HG03442 (cell line): ENCODE results near the gene CDKN2B-AS1.

Source experiments
- ATAC-seq: cut with Tn5 transposase; IDR thresholded peaks from one replicate; pipeline ENCODE4 v1.9.1; 2021; ENCODE audit warnings: mild to moderate bottlenecking, moderate library complexity; ENCODE audit not compliant: unreplicated experiment

CDKN2B-AS1 gene

DNA sequence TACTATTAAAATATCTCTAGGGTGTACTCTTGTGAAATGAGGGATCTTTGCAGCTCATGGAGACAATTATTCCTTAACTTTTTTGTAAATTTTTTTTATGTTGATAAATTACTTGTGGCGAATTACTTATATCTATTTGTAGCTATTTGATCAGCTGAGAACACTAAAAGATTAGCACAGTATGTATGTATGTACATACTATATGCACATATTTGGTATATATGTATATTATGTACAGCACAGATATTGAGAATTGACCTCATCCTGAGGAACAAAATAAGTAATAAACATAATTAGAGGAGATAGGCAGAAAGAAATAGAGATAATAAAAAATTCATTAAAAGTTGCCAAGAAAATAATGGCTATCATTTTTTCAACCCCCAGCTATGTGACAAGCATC lies 12.2 kb upstream of the CDKN2B-AS1 start:
- no peak for ATAC-seq

GRCh38 chr9:21982861-21983560 lies 11.6 kb upstream of the CDKN2B-AS1 start:
- no peak for ATAC-seq

DNA sequence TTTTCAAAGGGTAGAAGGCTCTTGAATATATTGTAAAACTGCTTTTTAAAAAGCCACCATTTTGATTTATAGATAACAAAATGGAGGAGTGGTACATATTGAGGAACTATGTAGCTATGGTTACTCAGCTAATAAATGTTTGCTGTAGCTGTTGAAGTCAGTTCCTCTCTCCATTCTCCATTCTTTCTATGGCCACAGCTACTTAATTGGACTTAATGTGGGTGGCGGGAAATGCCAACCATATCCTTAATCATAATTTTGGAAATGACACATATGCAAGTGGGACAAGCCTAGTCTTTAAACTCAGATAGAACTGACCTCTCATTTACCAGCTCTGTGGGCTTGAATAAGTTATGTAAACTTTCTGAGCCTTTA lies 11.0 kb upstream of the CDKN2B-AS1 start:
- no peak for ATAC-seq

- ATAC-seq, result no peak
Observed at GRCh38 chr9:21984101-21984500, 10.5 kb upstream of the CDKN2B-AS1 start.

- ATAC-seq, result no peak
Observed at GRCh38 chr9:21985964-21986667, 8.5 kb upstream of the CDKN2B-AS1 start.

- no peak for ATAC-seq
Observed at GRCh38 chr9:21988056-21988990, 6.3 kb upstream of the CDKN2B-AS1 start.

GRCh38 chr9:21989440-21990189 lies 5.0 kb upstream of the CDKN2B-AS1 start:
- ATAC-seq, result no peak

DNA sequence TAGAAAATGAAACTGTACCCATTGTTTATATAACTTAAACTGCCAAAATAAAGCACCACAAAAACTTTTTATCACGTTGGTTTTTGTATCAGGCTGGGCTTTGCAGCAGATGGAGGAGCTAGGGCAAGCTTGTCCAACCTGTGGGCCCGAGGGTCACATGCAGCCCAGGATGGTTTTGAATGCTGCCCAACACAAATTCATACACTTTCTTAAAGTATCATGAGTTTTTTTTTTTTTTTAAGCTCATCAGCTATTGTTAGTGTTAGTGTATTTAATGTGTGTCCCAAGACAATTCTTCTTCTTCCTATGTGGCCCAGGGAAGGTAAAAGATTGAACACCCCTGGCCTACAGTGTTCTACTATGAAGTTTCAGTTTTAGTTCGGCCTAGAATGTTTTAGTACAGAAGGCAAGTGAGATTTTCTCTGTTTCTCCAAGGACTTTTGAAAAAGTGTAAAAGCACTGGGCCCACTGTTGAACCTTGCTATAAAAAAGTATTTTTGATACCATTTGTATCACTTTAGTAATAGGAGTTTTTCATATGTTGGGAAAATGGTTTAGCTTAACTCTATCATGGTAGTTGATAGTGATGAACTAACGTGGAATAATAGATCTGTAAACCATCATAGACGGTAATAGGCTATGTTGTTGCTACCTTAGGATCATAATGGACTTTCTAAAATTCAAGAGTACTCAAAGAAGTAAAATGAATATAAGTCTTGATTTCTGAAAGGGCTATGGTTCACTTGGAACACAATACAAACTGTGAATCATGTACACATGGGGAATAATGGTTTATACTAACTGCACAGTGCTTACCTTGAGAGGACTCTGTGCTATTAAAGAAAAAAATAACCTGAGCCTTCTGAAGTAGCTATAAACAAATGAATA lies 3.3 kb upstream of the CDKN2B-AS1 start:
- ATAC-seq, result no peak

- no peak for ATAC-seq
Observed at GRCh38 chr9:21993007-21993406, 1.6 kb upstream of the CDKN2B-AS1 start.

DNA sequence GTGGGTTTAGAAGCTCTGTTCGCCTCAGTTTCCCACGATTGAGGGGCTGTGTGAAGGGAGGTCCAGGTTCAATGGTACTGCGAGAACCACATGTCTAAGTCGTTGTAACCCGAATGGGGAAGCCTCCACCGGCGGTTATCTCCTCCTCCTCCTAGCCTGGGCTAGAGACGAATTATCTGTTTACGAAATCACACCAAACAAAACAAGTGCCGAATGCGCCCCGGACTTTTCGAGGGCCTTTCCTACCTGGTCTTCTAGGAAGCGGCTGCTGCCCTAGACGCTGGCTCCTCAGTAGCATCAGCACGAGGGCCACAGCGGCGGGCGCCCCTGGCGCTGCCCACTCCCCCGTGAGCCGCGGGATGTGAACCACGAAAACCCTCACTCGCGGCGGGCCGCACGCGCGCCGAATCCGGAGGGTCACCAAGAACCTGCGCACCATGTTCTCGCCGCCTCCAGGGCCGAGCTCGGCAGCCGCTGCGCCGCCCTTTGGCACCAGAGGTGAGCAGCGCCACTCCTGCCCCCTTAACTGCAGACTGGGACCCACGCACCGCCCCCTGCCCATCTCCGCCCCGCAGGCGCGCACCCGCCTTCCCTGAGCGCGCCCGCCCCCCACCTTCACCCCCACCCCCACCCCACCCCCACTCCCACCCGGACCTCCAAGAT lies 567 bp upstream of the CDKN2B-AS1 start, which contains the start of gene CDKN2A:
TSS of gene CDKN2A (minus strand) at position 500 of the 663 bp plus-strand sequence.
- peak; percentile 29 for ATAC-seq

- peak; percentile 87 for ATAC-seq
Observed at GRCh38 chr9:21995006-21995665, 545 bp downstream of the CDKN2B-AS1 start.

- peak; percentile 15 for ATAC-seq
Observed at GRCh38 chr9:21995666-21996398, 1.2 kb downstream of the CDKN2B-AS1 start.

DNA sequence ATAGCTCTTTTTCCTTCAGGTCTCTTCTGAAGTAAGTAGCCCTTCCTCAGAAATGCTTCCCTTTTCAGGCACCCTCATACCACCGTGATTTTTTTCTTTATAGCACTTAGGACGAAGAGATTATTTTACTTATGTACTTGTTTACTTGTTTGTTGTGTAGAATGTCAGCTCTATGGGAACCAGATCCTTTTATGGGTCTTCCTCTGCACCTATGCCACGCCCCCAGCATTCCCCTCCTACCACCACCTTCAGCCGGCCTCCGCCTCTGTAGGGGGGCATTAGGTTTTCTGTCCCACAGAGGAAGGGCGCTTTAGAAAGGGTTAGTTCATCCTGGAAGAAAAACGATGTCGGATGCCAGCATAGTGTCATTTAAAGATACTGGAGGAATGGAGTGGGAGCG lies 1.8 kb downstream of the CDKN2B-AS1 start:
- ATAC-seq, result no peak

DNA sequence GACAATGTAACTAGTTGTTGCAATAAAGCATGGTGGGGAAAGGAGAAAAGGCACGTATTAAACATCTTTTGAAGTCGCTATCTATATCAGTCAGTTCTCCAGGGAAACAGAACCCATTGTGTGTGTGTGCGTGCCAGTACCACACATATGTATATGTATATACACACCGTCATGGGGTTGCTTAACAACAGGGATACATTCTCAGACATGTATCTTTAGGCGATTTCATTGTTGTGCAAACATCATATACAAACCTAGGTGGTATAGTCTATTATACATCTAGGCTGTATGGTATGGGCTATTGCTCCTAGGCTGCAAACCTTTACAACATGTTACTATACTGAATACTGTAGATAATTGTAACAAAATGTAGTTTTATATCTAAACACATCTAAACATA lies 2.3 kb downstream of the CDKN2B-AS1 start:
- ATAC-seq, result no peak

GRCh38 chr9:21997480-21997879 lies 2.9 kb downstream of the CDKN2B-AS1 start:
- ATAC-seq, result no peak

- ATAC-seq, result no peak
Observed at GRCh38 chr9:21998026-21998425, 3.4 kb downstream of the CDKN2B-AS1 start.

- no peak for ATAC-seq
Observed at GRCh38 chr9:22002038-22002437, 7.4 kb downstream of the CDKN2B-AS1 start.
